ENCODE data around the gene SELENOO. TPM values are rescaled to one million over a fixed set of nuclear protein-coding genes. Genes with fewer than 3 reads are reported as not detected.

SELENOO gene, protein sequence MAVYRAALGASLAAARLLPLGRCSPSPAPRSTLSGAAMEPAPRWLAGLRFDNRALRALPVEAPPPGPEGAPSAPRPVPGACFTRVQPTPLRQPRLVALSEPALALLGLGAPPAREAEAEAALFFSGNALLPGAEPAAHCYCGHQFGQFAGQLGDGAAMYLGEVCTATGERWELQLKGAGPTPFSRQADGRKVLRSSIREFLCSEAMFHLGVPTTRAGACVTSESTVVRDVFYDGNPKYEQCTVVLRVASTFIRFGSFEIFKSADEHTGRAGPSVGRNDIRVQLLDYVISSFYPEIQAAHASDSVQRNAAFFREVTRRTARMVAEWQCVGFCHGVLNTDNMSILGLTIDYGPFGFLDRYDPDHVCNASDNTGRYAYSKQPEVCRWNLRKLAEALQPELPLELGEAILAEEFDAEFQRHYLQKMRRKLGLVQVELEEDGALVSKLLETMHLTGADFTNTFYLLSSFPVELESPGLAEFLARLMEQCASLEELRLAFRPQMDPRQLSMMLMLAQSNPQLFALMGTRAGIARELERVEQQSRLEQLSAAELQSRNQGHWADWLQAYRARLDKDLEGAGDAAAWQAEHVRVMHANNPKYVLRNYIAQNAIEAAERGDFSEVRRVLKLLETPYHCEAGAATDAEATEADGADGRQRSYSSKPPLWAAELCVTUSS
- 10 to 100 TPM; 27.9 to 33.3 TPM for total RNA-seq

DNA sequence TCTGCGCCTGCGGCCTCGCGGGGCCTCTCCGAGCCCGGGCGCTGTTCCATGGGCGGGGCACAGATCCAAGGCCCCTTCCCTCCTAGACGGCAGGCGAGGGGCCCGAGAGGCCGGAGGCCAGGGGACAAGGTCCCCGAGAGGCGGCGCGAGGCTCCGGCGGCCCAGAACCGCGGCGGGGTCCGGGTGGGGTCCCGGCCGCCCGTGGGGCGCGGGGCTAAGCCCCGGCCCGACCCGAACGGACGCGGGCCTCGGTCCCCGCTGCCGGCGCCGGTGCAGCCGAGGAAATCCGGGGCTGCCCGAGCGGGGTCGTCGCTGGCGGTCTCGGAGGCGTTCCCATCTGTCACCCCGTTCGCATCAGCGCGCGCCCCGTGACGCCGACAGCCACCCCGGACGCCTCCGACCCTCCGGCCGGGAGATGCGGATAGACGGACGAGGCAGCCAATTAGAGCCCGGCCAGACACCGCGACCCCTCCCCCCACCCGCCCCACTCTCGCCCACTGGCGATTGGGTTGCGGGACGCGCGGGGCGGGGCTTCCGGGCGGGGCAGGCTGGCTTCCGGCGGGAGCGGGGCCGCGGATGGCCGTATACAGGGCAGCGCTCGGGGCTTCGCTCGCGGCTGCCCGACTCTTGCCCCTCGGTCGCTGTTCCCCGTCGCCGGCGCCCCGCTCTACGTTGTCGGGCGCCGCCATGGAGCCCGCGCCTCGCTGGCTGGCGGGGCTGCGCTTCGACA is at the start of gene SELENOO:
TSS of gene SELENOO (plus strand) at position 551 of the 730 bp plus-strand sequence. CDS start at position 577, 26 bp downstream.
- DNase-seq (peak; percentile 93), ATAC-seq (ENCODE audit: low read depth) (peak; percentile 89)
- POLR2A ChIA-PET: interaction anchor here (1.2 to 1.8 kb wide), 4 partner anchors 9 to 14 kb away, joined by 3 to 23 read pairs (median 9); no protein-coding TSS in a partner anchor
- Mint-ChIP-seq H3K27ac (peak within 1 kb of the TSS; percentile 72), H3K36me3 (peaks cover 14% of the 10 kb centered on the region), H3K9me3 (no peaks in the 10 kb centered on the region), H3K4me3 (peak within 1 kb of the TSS; percentile 88), H3K27me3 (no peaks in the 10 kb centered on the region), H3K4me1 (peaks cover 17% of the 10 kb centered on the region)

DNA sequence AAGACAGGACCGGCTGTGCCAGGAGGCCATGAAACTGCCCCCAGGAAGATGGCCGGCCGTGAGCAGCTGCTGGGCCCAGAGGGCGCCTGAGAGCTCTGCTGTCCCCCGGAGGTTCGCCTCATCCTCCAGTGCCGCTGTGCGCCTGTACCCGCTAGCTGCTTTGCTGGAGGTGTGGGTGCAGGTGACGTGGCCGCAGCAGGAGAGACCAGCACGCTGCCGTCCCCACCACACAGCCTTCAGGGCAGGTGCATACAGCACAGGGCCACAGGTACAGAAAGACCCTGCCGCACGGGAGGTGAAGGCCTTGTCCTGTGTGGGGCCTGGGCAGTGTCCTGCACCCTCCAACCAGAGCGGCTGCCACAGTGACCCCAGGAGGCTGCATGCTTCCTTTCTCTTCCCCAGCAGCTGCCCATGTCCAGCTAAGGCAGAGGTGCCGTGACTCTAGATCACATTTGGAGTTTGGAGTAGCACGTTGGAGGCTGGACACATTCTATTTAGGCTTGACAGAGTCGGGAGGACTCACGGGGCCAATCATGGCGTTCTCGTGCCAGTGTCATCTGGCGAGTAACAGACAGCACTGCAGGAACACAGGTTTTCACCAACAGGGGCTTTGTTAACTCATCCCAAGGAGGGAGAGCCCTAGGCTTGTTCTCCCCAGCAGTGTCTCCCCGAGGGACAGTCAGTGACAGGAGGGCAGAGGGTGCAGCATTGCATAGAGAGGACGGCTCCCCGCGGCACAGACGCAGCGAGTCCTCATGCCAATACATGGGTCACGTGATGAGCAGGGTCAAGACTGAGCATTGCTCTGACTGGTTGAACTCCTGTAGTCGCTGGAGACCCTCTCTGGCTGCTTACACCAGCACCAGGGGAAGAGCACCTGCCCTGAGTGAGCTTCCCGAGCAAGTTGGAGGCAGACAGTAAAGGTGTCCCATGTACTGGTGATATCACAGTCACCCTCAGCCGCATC is 49.0 kb upstream of the SELENOO start:
- no peaks in the 10 kb centered on the region for H3K36me3 Mint-ChIP-seq
- peaks cover 2% of the 10 kb centered on the region for H3K4me1 Mint-ChIP-seq
- H3K9me3 Mint-ChIP-seq: no peaks in the 10 kb centered on the region
- no peak overlapping the region for H3K4me3 Mint-ChIP-seq
- DNase-seq (no peak), ATAC-seq (ENCODE audit: low read depth) (no peak)
- POLR2A ChIA-PET: no interaction called here
- no peak overlapping the region for H3K27ac Mint-ChIP-seq
- peaks cover 2% of the 10 kb centered on the region for H3K27me3 Mint-ChIP-seq

DNA sequence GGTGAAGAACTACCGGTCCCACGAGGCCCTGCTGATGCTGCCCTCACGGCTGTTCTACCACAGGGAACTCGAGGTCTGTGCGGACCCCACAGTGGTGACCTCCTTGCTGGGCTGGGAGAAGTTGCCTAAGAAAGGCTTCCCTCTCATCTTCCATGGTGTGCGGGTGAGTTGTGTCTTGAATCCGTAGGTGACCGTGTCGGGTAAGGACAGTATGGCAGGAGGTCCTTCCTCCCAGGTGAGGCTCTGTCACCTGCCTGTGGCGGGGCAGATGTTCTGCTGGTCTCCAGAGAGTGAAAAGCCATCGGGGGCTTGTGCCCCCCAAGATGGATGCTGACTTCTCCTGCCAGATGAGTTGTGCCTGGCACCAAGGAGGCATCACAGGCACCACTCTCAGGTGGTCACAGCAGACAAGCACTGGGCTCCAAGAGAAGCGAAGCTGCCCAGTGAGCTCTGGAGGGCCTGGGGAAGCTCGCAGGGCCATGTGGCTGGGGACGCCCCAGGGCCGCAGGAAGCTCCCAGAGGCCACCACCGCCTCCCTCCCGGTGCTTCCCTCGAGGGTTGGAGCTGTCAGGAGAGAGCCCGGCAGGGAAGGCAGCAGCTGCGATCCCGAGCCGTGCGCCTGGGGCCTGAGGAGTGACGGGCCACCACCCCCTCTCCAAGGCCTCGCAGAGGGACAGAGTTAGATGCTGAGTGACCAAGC is 47.6 kb upstream of the SELENOO start:
- DNase-seq (no peak), ATAC-seq (ENCODE audit: low read depth) (no peak)
- Mint-ChIP-seq H3K4me1 (peaks cover 1% of the 10 kb centered on the region), H3K4me3 (no peak overlapping the region), H3K9me3 (no peaks in the 10 kb centered on the region), H3K27ac (no peak overlapping the region), H3K27me3 (peaks cover 10% of the 10 kb centered on the region), H3K36me3 (no peaks in the 10 kb centered on the region)
- POLR2A ChIA-PET: no interaction called here

DNA sequence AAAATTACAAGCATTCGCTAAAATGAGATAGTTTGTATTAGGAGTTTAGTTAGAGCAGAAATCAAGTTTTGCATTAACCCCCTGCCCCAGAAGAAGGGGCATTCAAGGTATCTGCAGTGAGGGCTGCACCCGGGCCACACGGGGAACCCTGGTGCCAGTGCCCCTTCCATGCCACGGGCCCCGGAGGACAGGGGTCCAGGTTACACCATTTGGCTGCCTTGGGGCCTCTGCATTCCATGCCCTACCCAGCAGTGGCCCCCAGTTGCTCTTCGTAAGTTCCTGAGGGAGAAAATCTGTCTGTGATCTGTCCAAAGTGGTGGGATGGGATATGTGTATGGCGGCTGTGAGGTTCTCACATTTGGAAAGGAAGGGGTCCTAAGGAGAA is 47.1 kb upstream of the SELENOO start:
- Mint-ChIP-seq H3K36me3 (no peaks in the 10 kb centered on the region), H3K27me3 (peaks cover 13% of the 10 kb centered on the region), H3K4me1 (peaks cover 1% of the 10 kb centered on the region), H3K9me3 (no peaks in the 10 kb centered on the region), H3K4me3 (no peak overlapping the region), H3K27ac (no peak overlapping the region)
- ATAC-seq (ENCODE audit: low read depth): no peak
- DNase-seq: no peak
- POLR2A ChIA-PET: no interaction called here

DNA sequence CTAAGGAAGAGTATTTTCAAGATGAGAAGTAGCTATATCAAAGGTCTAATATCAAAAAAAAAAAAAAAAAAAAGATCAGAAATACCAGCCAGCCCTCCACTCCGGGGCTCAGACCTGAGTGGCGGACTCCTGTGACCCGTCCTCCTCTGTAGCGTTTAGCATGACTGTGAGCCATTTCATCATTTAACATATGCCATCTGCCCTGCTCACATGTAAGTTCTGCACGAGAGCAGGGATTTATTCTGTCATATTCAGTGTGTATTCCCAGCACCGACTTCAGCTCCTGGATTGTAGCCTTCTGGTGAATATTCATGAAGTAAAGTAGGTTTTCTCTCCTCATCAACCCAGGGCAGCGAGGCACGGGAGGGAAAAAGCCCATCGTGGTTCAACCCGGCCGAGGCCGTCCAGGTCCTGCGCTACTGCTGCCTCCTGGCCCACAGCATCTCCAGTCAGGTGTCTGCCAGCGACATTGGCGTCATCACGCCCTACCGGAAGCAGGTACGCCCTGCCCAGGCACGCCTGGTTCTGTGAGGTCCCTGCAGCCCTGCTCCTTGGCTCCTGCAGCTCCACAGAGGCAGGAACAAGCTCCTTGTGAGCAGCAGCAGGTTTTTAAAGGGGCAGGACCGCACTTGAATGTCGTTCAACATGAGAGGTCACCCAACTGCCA is 43.0 kb upstream of the SELENOO start:
- DNase-seq (no peak), ATAC-seq (ENCODE audit: low read depth) (no peak)
- H3K4me1 Mint-ChIP-seq: no peaks in the 10 kb centered on the region
- H3K4me3 Mint-ChIP-seq: no peak overlapping the region
- POLR2A ChIA-PET: interaction anchor here (0.9 kb wide), 1 partner anchor 34 kb away, joined by 5 read pairs; no protein-coding TSS in a partner anchor
- peaks cover 17% of the 10 kb centered on the region for H3K27me3 Mint-ChIP-seq
- H3K36me3 Mint-ChIP-seq: no peaks in the 10 kb centered on the region
- no peak overlapping the region for H3K27ac Mint-ChIP-seq
- no peaks in the 10 kb centered on the region for H3K9me3 Mint-ChIP-seq

DNA sequence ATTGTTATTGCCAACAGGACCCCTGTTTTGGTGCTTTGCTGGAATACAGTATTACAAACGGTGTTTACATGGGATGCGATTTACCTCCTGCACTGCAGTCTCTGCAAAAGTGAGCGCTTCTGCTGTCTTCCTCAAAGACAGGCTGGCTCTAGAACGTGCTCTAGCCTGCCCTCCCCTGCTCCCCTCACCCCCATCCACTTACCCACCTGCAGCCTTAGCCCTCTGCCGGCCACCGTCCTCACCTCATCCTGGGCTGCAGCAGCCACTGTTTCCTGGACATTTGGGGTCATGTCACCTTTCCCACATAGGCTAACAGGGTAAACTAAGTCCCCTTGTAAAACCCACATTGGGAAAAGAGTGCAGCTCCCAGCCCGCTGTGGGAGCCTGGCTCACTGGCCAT is 39.9 kb upstream of the SELENOO start:
- Mint-ChIP-seq H3K36me3 (no peaks in the 10 kb centered on the region), H3K9me3 (no peaks in the 10 kb centered on the region), H3K4me1 (no peaks in the 10 kb centered on the region), H3K27me3 (peaks cover 16% of the 10 kb centered on the region), H3K4me3 (no peak overlapping the region), H3K27ac (no peak overlapping the region)
- DNase-seq (no peak), ATAC-seq (ENCODE audit: low read depth) (no peak)
- POLR2A ChIA-PET: no interaction called here

DNA sequence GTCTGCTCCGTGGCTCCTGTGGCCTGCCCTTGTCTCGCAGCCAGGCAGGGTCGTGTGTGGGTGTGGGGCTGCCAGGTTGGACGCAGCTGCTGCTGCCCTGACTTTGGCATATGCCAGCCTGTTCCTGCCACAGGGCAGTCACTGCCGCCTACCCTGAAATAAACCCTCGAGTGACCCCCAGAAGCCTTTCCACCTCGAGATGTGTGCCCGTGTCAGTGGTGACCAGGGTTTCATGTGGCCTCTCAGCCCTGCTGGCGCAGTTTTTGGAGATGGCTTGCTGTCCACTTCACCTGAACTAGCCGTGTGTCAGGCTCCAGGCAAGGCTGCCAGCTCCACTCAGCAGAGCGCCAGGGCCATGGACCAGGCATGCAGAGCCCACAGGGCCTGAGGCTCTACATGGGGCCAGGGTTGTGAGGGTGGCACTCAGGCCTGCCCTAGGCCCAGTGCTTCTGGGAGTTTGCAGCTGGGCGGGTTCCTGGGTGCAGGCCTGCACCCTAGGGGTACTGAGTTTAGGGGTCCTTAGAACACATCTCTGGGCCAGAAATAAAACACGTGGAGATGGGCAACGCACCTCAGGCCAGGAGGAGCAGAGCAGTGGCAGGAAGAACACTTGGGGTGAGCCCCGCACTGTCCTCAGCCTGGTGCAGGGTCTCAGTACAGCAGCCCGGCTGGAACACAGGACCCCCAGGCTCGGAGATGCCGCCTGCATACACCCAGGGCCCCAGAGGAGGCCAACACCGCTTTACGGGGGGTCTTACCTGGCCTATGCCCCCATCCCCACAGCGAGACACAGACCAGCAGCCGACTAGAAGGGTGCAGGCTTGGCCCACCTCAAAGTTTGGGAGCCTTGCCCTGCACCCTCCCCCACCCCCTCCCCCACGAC is 39.1 kb upstream of the SELENOO start:
- Mint-ChIP-seq H3K4me3 (no peak overlapping the region), H3K36me3 (no peaks in the 10 kb centered on the region), H3K9me3 (no peaks in the 10 kb centered on the region), H3K27me3 (peaks cover 16% of the 10 kb centered on the region), H3K27ac (no peak overlapping the region), H3K4me1 (no peaks in the 10 kb centered on the region)
- DNase-seq: no peak
- POLR2A ChIA-PET: no interaction called here
- ATAC-seq (ENCODE audit: low read depth): no peak

DNA sequence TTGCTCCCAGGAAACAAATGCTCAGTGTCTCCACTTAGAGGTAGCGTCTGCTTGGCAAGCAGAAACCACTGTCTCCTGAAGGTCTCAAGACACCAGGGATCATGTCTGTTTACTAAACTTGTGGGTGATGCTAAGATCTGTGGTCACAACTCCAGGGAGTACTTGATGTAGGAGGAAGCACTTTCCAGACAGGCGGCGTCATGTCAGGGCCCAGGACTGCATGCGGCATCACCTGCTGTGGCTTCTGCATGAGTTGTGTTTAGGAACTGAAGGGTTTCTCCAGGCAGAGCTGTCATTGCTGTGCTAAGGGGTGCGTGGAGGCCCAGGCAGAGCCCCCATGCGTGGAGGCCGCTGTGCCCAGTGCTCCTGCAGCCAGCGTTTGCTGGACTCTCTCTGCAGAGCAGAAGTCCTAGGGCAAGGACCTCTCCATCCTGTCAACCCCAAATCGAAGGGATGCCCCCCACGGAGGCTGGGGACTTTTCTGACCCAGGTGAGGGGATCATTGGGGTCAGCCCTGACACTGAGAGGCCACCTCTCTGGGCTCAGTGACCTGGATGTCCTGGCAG is 38.3 kb upstream of the SELENOO start:
- POLR2A ChIA-PET: no interaction called here
- H3K27ac Mint-ChIP-seq: no peak overlapping the region
- no peak for DNase-seq
- H3K27me3 Mint-ChIP-seq: peaks cover 20% of the 10 kb centered on the region
- H3K4me3 Mint-ChIP-seq: no peak overlapping the region
- H3K9me3 Mint-ChIP-seq: no peaks in the 10 kb centered on the region
- H3K4me1 Mint-ChIP-seq: no peaks in the 10 kb centered on the region
- no peak for ATAC-seq (ENCODE audit: low read depth)
- H3K36me3 Mint-ChIP-seq: no peaks in the 10 kb centered on the region

DNA sequence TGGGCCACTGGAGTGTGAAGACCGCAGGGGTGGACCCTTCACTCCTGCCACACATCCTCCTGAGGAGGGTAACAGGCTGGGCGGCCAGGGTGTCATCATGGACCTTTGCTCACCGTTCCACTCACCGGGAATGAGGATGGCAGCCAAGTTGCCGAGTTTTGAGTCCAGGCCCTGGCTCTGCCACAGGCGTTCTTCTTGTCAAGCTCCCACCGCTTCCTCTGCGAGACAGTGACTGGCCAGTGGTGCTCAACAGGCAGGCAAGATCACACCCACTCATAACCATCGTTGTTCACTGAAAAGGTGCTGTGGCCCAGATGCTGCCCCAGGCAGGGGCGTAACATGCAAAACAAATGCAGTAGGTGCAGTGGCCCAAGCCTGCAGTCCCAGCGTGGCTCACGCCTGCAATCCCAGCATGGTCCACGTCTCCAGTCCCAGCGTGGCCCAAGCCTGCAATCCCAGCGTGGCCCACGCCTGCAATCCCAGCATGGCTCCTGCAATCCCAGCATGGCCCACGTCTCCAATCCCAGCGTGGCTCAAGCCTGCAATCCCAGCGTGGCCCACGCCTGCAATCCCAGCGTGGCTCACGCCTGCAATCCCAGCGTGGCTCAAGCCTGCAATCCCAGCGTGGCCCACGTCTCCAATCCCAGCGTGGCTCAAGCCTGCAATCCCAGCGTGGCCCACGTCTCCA is 35.2 kb upstream of the SELENOO start:
- ATAC-seq (ENCODE audit: low read depth): no peak
- peaks cover 27% of the 10 kb centered on the region for H3K27me3 Mint-ChIP-seq
- no peaks in the 10 kb centered on the region for H3K9me3 Mint-ChIP-seq
- H3K36me3 Mint-ChIP-seq: no peaks in the 10 kb centered on the region
- no peak overlapping the region for H3K27ac Mint-ChIP-seq
- DNase-seq: no peak
- POLR2A ChIA-PET: no interaction called here
- no peak overlapping the region for H3K4me3 Mint-ChIP-seq
- H3K4me1 Mint-ChIP-seq: no peaks in the 10 kb centered on the region

DNA sequence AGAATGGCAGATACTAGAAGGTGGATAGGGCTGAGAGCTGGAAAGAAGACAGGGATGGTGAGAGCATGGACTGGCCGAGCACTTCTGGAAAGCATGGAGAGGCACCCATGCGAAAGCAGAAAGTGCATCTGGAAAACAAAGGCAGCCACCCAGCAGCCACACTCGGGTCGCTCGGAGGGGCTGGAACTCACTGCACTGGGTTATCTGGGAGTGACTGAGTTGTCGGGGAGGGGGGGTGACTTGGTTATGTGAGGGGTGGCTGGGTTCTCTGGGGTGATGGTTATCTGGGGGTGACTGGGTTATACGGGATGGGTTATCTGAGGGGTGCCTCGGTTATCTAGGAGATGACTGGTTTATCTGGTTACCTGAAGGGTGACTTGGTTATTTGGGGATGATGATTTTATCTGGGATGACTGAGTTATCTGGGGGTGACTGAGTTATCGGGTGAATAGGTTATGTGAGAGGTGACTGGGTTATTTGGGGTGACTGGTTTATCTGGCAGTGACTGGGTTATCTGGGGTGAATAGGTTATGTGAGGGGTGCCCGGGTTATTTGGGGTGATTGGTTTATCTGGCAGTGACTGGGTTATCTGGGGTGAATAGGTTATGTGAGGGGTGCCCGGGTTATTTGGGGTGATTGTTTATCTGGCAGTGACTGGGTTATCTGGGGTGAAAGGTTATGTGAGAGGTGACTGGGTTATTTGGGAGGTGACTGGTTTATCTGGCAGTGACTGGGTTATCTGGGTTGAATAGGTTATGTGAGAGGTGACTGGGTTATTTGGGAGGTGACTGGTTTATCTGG is 32.9 kb upstream of the SELENOO start:
- no peaks in the 10 kb centered on the region for H3K36me3 Mint-ChIP-seq

More for the DNA sequence above, 32.9 kb upstream of the SELENOO start:
- no peaks in the 10 kb centered on the region for H3K4me1 Mint-ChIP-seq
- H3K27me3 Mint-ChIP-seq: peaks cover 44% of the 10 kb centered on the region
- POLR2A ChIA-PET: no interaction called here
- H3K9me3 Mint-ChIP-seq: no peaks in the 10 kb centered on the region
- H3K4me3 Mint-ChIP-seq: peak overlapping the region; percentile 41
- H3K27ac Mint-ChIP-seq: no peak overlapping the region
- no peak for ATAC-seq (ENCODE audit: low read depth)
- no peak for DNase-seq
